GM12875 (cell line): ENCODE results near the gene HNRNPM.

ENCODE experiments used
- H3K4me3 ChIP-seq: one replicate; pipeline ENCODE4 v1.5.1; 2011; ENCODE audit warnings: low read depth, low read length, control low read depth
- TF ChIP-seq, protein P1 (sequence below): IDR thresholded peaks from 2 replicates; pipeline ENCODE4 v1.5.1; 2011; ENCODE audit warnings: low read depth, mild to moderate bottlenecking, control low read depth, inconsistent platforms, low read length, moderate library complexity, borderline replicate concordance; ENCODE audit not compliant: insufficient read depth

Gene HNRNPM

GRCh38 chr19:8460516-8461298, 15.9 kb downstream of the HNRNPM start:
- TF ChIP-seq, protein P1, sequence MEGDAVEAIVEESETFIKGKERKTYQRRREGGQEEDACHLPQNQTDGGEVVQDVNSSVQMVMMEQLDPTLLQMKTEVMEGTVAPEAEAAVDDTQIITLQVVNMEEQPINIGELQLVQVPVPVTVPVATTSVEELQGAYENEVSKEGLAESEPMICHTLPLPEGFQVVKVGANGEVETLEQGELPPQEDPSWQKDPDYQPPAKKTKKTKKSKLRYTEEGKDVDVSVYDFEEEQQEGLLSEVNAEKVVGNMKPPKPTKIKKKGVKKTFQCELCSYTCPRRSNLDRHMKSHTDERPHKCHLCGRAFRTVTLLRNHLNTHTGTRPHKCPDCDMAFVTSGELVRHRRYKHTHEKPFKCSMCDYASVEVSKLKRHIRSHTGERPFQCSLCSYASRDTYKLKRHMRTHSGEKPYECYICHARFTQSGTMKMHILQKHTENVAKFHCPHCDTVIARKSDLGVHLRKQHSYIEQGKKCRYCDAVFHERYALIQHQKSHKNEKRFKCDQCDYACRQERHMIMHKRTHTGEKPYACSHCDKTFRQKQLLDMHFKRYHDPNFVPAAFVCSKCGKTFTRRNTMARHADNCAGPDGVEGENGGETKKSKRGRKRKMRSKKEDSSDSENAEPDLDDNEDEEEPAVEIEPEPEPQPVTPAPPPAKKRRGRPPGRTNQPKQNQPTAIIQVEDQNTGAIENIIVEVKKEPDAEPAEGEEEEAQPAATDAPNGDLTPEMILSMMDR, result no peak
- H3K4me3 ChIP-seq, result no peak overlapping the region

DNA sequence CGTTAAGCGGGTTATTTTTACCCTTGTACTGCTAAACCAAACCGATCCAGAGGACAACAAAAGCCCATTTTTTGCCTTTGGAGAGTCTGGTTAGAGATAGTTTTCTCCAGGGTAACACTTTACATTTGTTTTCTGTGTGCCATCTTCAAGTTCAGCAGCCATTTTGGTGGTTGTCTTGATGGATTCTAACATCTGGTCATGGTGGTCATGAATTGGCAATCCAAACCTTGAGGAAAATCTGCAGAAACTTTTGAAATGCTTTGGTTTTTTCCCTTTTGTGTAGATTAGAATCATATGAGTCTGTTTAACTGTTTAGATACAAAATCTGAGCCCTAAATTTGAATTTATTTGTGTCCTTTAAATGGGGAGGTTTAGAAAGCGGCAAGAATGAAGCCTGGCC, 16.6 kb downstream of the HNRNPM start:
- no peak overlapping the region for H3K4me3 ChIP-seq
- TF ChIP-seq, protein P1, result no peak

DNA sequence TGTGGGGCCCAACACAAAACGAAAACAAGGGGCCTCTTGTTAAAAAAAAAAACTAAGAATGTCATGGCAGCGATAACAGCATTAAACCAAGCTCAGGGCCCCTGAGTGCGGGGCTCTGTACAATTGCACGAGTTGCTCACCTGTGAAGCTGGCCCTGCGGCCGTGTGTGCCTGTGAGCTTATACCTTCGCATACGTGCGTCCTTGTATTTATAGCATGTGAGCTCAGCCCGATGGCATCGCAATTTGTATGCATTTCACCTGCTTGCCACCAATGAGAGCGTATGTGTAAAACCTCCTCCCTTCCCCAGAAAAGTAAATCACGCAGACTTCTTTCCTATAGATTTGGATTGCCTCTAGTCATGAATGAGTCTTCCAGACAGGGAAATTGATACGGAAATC, 17.1 kb downstream of the HNRNPM start:
- no peak overlapping the region for H3K4me3 ChIP-seq
- TF ChIP-seq, protein P1, result no peak

- no peak overlapping the region for H3K4me3 ChIP-seq
- TF ChIP-seq, protein P1, result no peak
These were observed 17.8 kb downstream of the HNRNPM start for GRCh38 chr19:8462571-8462970.

DNA sequence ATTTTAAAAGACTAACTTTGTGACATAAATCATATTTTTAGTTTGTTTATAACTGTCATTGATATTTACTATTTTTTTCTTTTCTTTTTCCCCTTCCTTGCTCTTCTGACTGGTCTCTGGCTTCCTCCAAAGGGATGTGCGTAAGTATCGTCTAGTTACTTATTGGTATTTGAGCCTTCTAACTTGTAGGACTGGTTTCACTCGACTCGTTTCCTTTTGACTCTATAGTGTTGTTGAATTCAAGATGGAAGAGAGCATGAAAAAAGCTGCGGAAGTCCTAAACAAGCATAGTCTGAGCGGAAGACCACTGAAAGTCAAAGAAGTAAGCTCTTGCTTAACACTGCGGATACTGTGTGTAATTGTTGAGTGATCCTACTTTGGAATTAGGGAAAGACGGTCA, 18.6 kb downstream of the HNRNPM start:
- TF ChIP-seq, protein P1, result no peak
- H3K4me3 ChIP-seq, result no peak overlapping the region

GRCh38 chr19:8466018-8466417, 21.2 kb downstream of the HNRNPM start:
- no peak overlapping the region for H3K4me3 ChIP-seq

DNA sequence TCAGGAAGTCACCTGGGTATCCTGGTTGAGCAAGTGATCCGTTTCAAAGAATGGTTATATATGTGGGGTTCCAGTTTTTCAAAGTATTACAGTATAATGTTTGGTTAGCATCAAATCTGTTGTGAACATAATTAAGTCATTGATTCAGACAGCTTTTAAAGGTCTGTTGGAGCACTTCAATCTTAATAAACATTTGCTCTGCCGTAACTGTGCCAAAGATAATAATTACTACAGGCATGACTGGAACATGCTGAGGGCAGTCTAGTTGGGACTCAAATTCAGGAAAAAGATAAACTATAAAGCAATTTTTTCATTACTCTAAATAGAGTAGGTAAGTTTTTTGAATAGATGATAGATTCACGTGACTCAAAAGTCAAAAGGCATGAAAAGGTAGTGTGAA, 23.3 kb downstream of the HNRNPM start:
- no peak overlapping the region for H3K4me3 ChIP-seq
- TF ChIP-seq, protein P1, result no peak

More at GRCh38 chr19:8466018-8466417, 21.2 kb downstream of the HNRNPM start:
- TF ChIP-seq, protein P1, result no peak
